ENCODE data around the gene FRMD4A.
"Not testable (repeated sequence)": the region's sequence is repeated elsewhere in the genome, so short reads cannot be mapped to it uniquely, and the experiment has no call there.

FRMD4A gene

GRCh38 chr10:13984647-13985155, 346.0 kb downstream of the FRMD4A start:
- DNase-seq (ENCODE audit: low spot score): no peak

- no peak for DNase-seq (ENCODE audit: low spot score)
Observed at GRCh38 chr10:13983035-13983434, 347.7 kb downstream of the FRMD4A start.

- DNase-seq (ENCODE audit: low spot score): no peak
Observed at GRCh38 chr10:13978533-13979115, 352.1 kb downstream of the FRMD4A start.

- DNase-seq (ENCODE audit: low spot score): no peak
Observed at GRCh38 chr10:13977861-13978532, 352.7 kb downstream of the FRMD4A start.

GRCh38 chr10:13973742-13974141, 357.0 kb downstream of the FRMD4A start:
- no peak for DNase-seq (ENCODE audit: low spot score)

DNA sequence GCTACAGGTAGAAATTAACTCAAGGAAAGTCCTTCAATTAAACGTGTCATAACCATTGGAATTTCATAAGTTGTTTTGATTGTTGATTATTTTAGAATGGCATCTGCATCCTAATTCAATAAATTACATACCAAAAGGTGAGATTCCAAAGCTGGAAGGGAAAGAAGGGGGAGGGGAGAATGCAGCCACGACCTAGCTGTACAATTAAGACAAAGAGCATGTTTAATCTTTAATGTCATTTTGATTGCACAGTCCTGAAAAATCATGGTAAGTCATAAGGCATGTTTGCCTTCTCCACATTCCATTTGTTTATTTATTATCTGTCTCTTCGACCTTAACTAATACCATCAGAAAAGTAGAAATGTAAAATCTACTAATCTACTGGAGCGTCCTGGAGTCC, 358.1 kb downstream of the FRMD4A start:
- no peak for DNase-seq (ENCODE audit: low spot score)

- no peak for DNase-seq (ENCODE audit: low spot score)
Observed at GRCh38 chr10:13971601-13972475, 358.9 kb downstream of the FRMD4A start.

DNA sequence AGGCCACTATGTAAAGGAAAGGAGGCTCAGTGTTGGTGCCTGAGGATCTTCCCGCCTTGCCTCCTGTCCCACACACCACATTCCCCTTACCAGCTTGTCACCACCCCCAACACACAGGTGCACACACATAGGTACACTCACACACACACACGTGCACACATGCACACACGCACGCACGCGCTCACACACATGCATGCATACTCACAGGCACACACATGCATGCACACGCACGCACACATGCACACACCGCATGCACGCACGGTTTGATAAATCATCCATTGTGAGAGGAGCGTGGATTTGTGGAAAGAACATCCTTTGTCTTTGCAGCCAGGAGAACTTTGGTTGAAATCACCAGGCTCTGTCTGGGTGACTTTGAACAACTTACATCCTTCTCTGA, 359.8 kb downstream of the FRMD4A start:
- no peak for DNase-seq (ENCODE audit: low spot score)

GRCh38 chr10:13970236-13970956, 360.3 kb downstream of the FRMD4A start:
- DNase-seq (ENCODE audit: low spot score): no peak

DNA sequence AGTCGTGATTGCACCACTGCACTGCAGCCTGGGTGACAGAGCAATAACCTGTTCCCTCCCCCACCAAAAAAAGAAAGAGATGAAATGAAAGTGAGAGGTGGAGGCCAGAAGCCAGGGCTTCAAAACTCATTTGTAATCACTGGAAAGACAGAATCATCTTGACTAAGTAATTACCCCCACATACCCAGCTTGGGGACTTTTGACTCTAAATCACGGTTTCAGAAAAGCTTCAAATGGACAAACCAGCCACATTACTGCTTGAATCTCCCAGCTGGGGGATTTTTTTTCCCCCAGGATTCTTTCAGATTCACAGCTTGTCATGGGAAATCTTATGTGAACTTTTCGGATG, 361.0 kb downstream of the FRMD4A start:
- no peak for DNase-seq (ENCODE audit: low spot score)

DNA sequence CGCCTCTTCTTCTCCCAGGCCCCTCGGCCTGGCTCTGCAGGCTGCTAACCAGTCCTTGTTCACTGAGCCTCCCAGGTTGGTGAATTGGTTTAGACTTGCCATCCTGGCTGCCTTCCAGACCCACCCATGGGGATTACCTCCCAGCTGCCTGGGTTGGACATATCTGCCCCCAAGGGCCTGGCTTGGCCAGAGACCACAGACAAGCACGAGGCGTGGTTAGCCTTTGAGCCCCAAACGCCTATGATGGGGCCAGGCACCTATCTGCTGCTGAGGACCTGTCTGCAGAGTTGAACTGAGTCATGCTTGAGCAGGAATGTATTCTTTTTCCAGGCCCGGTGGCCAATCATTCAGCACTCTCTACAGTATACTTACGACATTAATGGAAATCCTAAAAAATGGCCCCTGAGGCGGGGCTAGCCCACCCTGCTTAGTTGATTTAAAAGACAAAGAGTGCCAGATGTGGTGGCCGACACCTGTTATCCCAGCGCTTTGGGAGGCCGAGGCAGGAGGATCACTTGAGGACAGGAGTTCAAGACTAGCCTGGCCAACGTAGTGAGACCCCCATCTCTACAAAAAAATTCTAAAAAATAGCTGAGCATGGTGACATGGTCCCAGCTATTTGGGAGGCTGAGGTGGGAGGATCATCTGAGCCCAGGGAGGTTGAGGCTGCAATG, 361.5 kb downstream of the FRMD4A start:
- DNase-seq (ENCODE audit: low spot score): no peak

- no peak for DNase-seq (ENCODE audit: low spot score)
Observed at GRCh38 chr10:13961853-13962252, 368.9 kb downstream of the FRMD4A start.

DNA sequence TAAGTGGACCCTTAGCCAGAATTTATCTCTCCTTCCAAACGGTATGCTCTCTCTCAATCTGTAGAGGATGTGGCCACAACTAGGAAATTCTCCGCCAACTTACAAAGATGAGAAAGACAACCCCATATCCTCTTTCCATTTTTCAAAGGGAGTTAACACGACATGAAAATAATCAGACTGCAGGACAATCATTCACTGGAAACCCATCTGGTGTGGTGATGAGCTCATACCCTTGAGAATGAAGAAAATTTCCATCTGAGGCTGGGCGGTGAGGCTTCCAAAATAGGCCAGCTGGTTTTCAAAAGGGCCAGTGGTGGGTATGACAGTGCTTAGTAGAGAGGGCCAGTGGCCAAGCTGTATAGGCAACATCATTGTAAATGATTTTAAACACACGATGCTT, 369.6 kb downstream of the FRMD4A start:
- no peak for DNase-seq (ENCODE audit: low spot score)

- no peak for DNase-seq (ENCODE audit: low spot score)
Observed at GRCh38 chr10:13960603-13961002, 370.1 kb downstream of the FRMD4A start.

- no peak for DNase-seq (ENCODE audit: low spot score)
Observed at GRCh38 chr10:13959443-13960359, 371.0 kb downstream of the FRMD4A start.

DNA sequence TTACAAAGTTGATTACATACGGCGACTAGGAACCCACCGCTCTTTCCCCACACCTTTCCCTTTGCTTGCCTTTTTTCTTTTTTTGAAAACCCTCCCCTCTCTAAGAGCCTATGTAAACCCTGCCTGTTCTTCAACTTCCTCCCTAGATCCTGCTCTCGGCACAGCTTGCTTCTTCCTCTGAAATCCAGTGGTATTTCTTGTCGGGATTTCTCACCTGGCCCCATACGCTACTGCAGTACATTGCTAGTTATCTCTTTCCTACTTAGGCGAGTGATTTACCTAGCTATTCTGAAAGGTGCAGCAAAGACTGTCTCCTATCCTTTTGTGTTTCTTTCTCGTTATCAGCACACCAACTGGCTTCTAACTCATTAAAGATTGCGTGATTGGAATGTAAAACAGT, 372.9 kb downstream of the FRMD4A start:
- no peak for DNase-seq (ENCODE audit: low spot score)

DNA sequence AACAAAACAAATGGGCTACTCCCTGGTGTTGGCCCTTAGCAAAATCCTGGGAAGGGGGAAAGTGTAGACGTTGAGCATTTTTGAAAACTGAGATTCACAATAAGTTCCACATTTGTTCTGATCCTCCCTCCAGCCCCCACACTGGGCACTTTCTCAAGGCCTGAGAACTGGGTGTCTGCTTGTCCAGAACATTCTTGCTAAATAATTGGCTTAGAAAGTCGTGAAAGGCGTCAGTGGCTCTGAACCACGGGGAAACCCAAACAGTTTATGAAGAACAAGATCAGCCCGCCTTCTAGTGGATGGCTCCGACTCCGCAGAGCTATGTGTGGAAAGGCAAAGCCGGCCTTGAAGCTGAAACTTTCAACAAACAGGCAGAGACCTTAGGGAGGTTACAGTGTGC, 373.9 kb downstream of the FRMD4A start:
- peak; percentile 46 for DNase-seq (ENCODE audit: low spot score)

GRCh38 chr10:13955409-13956068, 375.2 kb downstream of the FRMD4A start:
- no peak for DNase-seq (ENCODE audit: low spot score)

DNA sequence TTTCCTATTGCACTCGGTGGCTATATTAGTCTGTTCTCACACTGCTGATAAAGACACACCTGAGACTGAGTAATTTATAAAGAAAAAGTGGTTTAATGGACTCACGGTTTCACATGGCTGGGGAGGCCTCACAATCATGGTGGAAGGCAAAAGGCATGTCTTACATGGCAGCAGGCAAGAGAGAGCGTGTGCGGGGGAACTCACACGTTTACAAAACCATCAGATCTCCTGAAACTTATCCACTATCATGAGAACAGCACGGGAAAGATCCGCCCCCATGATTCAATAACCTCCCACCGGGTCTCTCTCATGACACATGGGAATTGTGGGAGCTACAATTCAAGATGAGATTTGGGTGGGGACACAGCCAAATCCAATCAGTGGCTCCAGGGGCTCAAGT, 376.5 kb downstream of the FRMD4A start:
- not testable (repeated sequence) for DNase-seq (ENCODE audit: low spot score)

- no peak for DNase-seq (ENCODE audit: low spot score)
Observed at GRCh38 chr10:13953371-13953770, 377.4 kb downstream of the FRMD4A start.

Measured in pons (tissue), 1 donor.